Ovary (tissue), 3 donors: ENCODE measurements around the gene HDAC2.
"Not testable (repeated sequence)": the region's sequence is repeated elsewhere in the genome, so short reads cannot be mapped to it uniquely, and the experiment has no call there.

ENCODE experiments used
- CTCF ChIP-seq, 3 donors: fragments of 450-650 bp in 2 of 3; fragments of 200-600 bp in 1 of 3; IDR thresholded peaks; one replicate each; pipeline versions ENCODE4 v1.5.1 to v1.8.0; 2016 to 2022; ENCODE audit warnings: antibody characterized with exemption in 3 of 3, mild to moderate bottlenecking in 1 of 3
- EP300 ChIP-seq: sonication (generic); formaldehyde crosslinking; IDR thresholded peaks from one replicate; pipeline ENCODE4 v1.6.1; 2017; ENCODE audit warnings: antibody characterized with exemption
- POLR2A ChIP-seq: fragments of 450-650 bp; IDR thresholded peaks from one replicate; pipeline ENCODE4 v1.6.1; 2017; ENCODE audit warnings: antibody characterized with exemption, mild to moderate bottlenecking, moderate library complexity
- donor health status: DM: no; HTN: no; CAD: no.

- not testable (repeated sequence) for TF ChIP-seq EP300; CTCF (IDR thresholded peaks at IDR 0.05); POLR2A
Measured at GRCh38 chr6:114017146-114017545, 46.2 kb upstream of the HDAC2 start.
